DMS 273 treated with DMSO at 0.1 percent for 48 hours (cell line): ENCODE data around the gene DNAAF3.
A peak's percentile ranks its signal among the peaks of the same experiment; 100 is the strongest.
"Not testable (repeated sequence)": the region's sequence is repeated elsewhere in the genome, so short reads cannot be mapped to it uniquely, and the experiment has no call there.

Experiments
- DNase-seq: peaks from one replicate; lab custom pipeline; 2025; lab: John Stamatoyannopoulos, UW

DNAAF3 gene

GRCh38 chr19:55175117-55175867, 8.9 kb upstream of the DNAAF3 start:
- no peak for DNase-seq

- DNase-seq, result no peak
These were observed 8.2 kb upstream of the DNAAF3 start for GRCh38 chr19:55174425-55175116.

- no peak for DNase-seq
These were observed 7.4 kb upstream of the DNAAF3 start for GRCh38 chr19:55173714-55174409.

GRCh38 chr19:55173186-55173713, 6.8 kb upstream of the DNAAF3 start:
- no peak for DNase-seq

GRCh38 chr19:55172741-55173140, 6.3 kb upstream of the DNAAF3 start:
- DNase-seq, result no peak

- DNase-seq, result not testable (repeated sequence)
These were observed 5.9 kb upstream of the DNAAF3 start for GRCh38 chr19:55172318-55172717.

- DNase-seq, result no peak
These were observed 5.0 kb upstream of the DNAAF3 start for GRCh38 chr19:55171440-55171839.

GRCh38 chr19:55169136-55169535, 2.7 kb upstream of the DNAAF3 start:
- no peak for DNase-seq

- DNase-seq, result peak; percentile 73
These were observed 372 bp downstream of the DNAAF3 start for GRCh38 chr19:55165952-55166529.

GRCh38 chr19:55161571-55162322, 4.7 kb downstream of the DNAAF3 start:
- DNase-seq, result no peak

GRCh38 chr19:55160986-55161365, 5.4 kb downstream of the DNAAF3 start:
- no peak for DNase-seq

- DNase-seq, result peak; percentile 52
These were observed 6.1 kb downstream of the DNAAF3 start for GRCh38 chr19:55160128-55160985.

- DNase-seq, result no peak
These were observed 7.3 kb downstream of the DNAAF3 start for GRCh38 chr19:55158848-55159749.

- DNase-seq, result no peak
These were observed 8.0 kb downstream of the DNAAF3 start for GRCh38 chr19:55158423-55158822.

GRCh38 chr19:55157064-55157908, 9.1 kb downstream of the DNAAF3 start, which contains the start of gene TNNI3:
TSS of gene TNNI3 (minus strand) at chr19:55157732. CDS start at chr19:55157589, 143 bp downstream.
- no peak for DNase-seq

GRCh38 chr19:55156202-55157063, 10.0 kb downstream of the DNAAF3 start:
- peak; percentile 32 for DNase-seq

GRCh38 chr19:55155784-55156183, 10.6 kb downstream of the DNAAF3 start:
- not testable (repeated sequence) for DNase-seq
